Brain microvascular endothelial cell (primary cell): ENCODE results near the gene COL2A1.

Experiments used
- DNase-seq: peaks from one replicate; pipeline ENCODE4 v3.0.0-alpha.2; 2020
- H3K27ac ChIP-seq: fragments of 250-450 bp; sonication (Bioruptor Pico); 2 replicates; pipeline ENCODE4 v1.5.1; 2020; ENCODE audit warnings: mild to moderate bottlenecking, moderate library complexity
- H3K27me3 ChIP-seq: fragments of 250-450 bp; sonication (Bioruptor Pico); replicated peaks from 2 replicates; pipeline ENCODE4 v1.5.1; 2020; ENCODE audit warnings: mild to moderate bottlenecking
- H3K36me3 ChIP-seq: fragments of 250-450 bp; sonication (Bioruptor Pico); replicated peaks from 2 replicates; pipeline ENCODE4 v1.5.1; 2020; ENCODE audit warnings: mild to moderate bottlenecking
- H3K4me3 ChIP-seq: 2 replicates; pipeline ENCODE4 v1.5.1; 2011; ENCODE audit warnings: low read depth, mild to moderate bottlenecking, control low read depth, low read length, moderate library complexity
- in situ Hi-C: cut with HindIII; loops from 2 replicates; pipeline ENCODE4 v1.10.0; 2017; ENCODE audit warnings: low sequenced_read_pairs, low pct_ligation_motif_present
- TF ChIP-seq, protein P1 (sequence below): IDR thresholded peaks from 2 replicates; pipeline ENCODE4 v1.5.1; 2011; ENCODE audit warnings: low read depth, mild to moderate bottlenecking, moderate library complexity, low read length, control low read depth, inconsistent platforms; ENCODE audit errors: missing control alignments

Gene COL2A1

DNA sequence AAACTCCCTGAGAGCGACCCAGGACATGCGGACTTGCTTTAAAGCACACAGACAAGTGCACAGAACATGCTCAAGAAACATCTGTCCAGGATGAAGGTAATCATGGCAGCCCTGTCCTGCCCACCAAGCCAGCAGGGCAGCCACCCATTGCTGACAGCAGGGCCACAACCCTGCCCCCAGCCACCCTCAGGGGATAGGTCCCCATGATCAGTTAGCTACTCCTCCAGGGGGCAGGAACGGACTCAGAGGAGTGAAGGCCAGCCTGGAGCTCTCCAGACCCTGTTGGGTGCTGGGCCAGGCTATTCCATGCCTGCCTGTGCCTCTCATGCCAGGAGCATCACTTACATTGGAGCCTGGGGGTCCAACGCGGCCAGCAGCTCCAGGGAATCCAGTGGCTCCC lies 25.1 kb downstream of the COL2A1 start:
- H3K27ac ChIP-seq: no peak overlapping the region
- H3K36me3 ChIP-seq: no peaks in the 10 kb centered on the region
- in situ Hi-C loops: no loop called here
- TF ChIP-seq, protein P1, sequence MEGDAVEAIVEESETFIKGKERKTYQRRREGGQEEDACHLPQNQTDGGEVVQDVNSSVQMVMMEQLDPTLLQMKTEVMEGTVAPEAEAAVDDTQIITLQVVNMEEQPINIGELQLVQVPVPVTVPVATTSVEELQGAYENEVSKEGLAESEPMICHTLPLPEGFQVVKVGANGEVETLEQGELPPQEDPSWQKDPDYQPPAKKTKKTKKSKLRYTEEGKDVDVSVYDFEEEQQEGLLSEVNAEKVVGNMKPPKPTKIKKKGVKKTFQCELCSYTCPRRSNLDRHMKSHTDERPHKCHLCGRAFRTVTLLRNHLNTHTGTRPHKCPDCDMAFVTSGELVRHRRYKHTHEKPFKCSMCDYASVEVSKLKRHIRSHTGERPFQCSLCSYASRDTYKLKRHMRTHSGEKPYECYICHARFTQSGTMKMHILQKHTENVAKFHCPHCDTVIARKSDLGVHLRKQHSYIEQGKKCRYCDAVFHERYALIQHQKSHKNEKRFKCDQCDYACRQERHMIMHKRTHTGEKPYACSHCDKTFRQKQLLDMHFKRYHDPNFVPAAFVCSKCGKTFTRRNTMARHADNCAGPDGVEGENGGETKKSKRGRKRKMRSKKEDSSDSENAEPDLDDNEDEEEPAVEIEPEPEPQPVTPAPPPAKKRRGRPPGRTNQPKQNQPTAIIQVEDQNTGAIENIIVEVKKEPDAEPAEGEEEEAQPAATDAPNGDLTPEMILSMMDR: no peak
- H3K4me3 ChIP-seq: no peak overlapping the region
- no peaks in the 10 kb centered on the region for H3K27me3 ChIP-seq
- no peak for DNase-seq

DNA sequence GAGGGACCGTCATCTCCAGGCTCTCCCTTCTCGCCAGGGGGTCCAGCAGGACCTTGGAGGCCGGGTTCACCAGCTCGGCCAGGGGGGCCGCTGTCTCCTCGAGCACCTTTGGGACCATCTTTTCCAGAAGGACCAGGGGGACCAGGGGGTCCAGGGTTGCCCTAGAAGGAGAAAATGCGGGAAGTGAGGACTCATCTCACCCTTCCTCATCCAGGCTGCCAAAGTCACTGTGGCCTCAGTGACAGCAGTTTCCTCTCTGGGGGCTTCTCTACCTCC lies 25.7 kb downstream of the COL2A1 start:
- in situ Hi-C loops: no loop called here
- DNase-seq: no peak

DNA sequence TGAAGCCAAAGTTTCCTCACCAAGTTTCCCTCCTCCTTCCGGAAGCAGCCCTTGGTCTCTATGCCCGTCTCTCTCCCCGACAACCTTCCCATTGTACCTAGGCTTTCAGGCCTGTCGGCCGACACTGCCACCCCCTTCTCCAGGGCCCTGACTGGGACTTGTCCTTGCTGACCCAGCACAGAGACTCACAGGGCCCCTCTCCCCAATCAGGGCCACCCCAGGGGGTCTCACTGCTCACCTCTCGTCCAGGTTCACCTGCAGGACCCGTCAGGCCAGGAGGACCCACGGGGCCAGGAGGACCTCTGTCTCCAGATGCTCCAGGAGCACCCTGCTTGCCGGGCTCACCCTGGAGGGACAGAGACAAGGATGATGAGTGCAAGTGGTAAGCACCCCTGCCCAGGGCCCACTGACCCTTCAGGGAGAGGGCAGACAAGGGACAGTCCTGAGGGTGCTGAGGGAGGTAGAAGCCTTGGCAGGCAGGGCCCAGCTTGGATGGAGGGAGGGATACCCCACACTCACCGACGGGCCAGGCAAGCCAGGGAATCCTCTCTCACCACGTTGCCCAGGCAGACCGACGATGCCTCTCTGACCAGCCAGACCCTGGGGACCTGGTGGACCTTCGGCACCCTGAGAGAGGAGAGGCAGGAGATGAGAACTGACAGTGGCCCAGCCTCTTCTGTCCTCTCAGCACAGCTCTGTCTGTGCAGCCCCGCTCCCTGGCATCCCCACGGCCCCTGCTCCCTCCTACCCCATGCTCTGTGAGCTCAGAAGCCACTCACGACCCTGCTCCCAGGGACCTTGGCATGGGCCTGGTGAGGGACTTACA lies 26.3 kb downstream of the COL2A1 start:
- Histone ChIP-seq H3K4me3 (no peak overlapping the region), H3K36me3 (no peaks in the 10 kb centered on the region), H3K27me3 (no peaks in the 10 kb centered on the region), H3K27ac (no peak overlapping the region)
- in situ Hi-C loops: no loop called here
- TF ChIP-seq, protein P1: no peak
- no peak for DNase-seq

More for the DNA sequence above, 25.7 kb downstream of the COL2A1 start:
- TF ChIP-seq, protein P1: no peak
- Histone ChIP-seq H3K27ac (no peak overlapping the region), H3K4me3 (no peak overlapping the region), H3K27me3 (no peaks in the 10 kb centered on the region), H3K36me3 (no peaks in the 10 kb centered on the region)

DNA sequence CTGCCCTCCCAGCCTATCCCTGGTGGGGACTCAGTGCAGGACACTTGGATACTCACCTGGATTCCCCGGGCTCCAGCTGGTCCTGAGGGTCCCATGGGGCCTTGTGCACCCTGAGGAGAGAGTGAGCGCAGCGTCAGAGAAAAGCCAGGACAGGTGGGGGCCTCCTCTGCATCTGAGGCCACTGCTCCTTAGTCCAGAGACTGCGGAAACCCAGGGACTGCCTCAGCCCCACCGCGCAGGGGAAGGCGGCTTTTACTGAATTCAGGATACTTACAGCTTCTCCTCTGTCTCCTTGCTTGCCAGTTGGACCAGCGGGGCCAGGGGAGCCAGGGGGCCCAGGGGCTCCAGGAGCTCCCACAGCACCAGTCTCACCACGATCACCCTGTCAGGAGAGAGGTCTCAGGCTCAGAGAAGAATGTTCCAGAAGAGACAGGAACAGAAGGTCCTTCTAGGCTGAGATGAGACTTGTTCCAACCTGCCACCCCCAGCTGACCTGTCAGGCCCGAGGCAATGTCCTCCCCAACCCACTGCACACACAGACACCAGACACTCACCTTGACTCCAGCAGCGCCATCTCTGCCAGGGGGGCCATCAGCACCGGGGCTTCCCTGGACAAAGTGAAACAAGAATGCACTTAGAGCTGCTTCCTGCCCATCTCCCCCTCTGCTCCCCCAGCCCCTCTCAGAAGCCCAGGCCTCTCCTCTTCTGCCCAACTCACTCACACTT lies 27.1 kb downstream of the COL2A1 start:
- Histone ChIP-seq H3K27ac (no peak overlapping the region), H3K36me3 (no peaks in the 10 kb centered on the region), H3K27me3 (no peaks in the 10 kb centered on the region), H3K4me3 (no peak overlapping the region)
- DNase-seq: no peak
- in situ Hi-C loops: no loop called here
- TF ChIP-seq, protein P1: no peak

DNA sequence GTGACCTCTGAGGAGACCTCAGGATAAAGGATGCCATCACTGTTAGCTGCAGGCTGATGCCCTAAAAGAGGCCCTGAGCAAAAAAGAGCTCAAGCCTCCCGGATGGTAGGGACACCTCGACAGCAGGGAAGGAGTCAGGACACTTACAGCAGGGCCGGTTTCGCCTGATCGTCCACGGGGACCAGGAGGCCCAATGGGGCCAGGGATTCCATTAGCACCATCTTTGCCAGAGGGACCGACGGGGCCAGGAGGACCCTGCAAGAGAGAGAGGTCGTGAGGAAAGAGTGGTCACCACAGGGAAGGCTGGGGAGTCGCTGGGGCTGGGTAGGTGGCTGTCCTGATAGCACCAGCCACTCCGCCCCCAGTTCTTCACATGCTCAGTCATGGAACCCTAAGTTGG lies 28.5 kb downstream of the COL2A1 start:
- H3K4me3 ChIP-seq: no peak overlapping the region
- no peak overlapping the region for H3K27ac ChIP-seq
- TF ChIP-seq, protein P1: no peak
- in situ Hi-C loops: no loop called here
- H3K36me3 ChIP-seq: no peaks in the 10 kb centered on the region
- DNase-seq: no peak
- no peaks in the 10 kb centered on the region for H3K27me3 ChIP-seq
